SK-N-SH (cell line): ENCODE measurements around the gene CRABP1.

Source experiments
- EP300 ChIP-seq, 2 experiments: IDR thresholded peaks; 2 replicates each; pipeline versions ENCODE4 v1.4.0 to v1.6.1; 2012; ENCODE audit warnings: borderline replicate concordance in 1 of 2, low read depth in 1 of 2, low read length in 1 of 2
- FOXM1 ChIP-seq: IDR thresholded peaks from 2 replicates; pipeline ENCODE4 v1.4.0; 2012; ENCODE audit warnings: low read depth, mild to moderate bottlenecking
- GABPA ChIP-seq: IDR thresholded peaks from 2 replicates; pipeline ENCODE4 v1.4.0; 2012; ENCODE audit warnings: low read depth, mild to moderate bottlenecking
- GATA2 ChIP-seq: sonication (generic); formaldehyde crosslinking; IDR thresholded peaks from 2 replicates; pipeline ENCODE4 v1.5.0; 2020; ENCODE audit warnings: mild to moderate bottlenecking, missing genetic modification reagents
- MXI1 ChIP-seq: IDR thresholded peaks from 2 replicates; pipeline ENCODE4 v1.6.1; 2012; ENCODE audit warnings: mild to moderate bottlenecking, low read depth, low read length, improper control_type of control experiment
- POLR2AphosphoS5 ChIP-seq: IDR thresholded peaks from 2 replicates; pipeline ENCODE4 v1.6.1; 2012; ENCODE audit warnings: low read depth, low read length
- RAD21 ChIP-seq: IDR thresholded peaks from 2 replicates; pipeline ENCODE4 v1.6.1; 2012; ENCODE audit warnings: mild to moderate bottlenecking, low read length
- SMC3 ChIP-seq: IDR thresholded peaks from 2 replicates; pipeline ENCODE4 v1.6.1; 2012; ENCODE audit warnings: low read depth, low read length, improper control_type of control experiment
- YY1 ChIP-seq: IDR thresholded peaks from 2 replicates; pipeline ENCODE4 v1.4.0; 2012; ENCODE audit warnings: low read depth, mild to moderate bottlenecking
- TF ChIP-seq, protein P1 (sequence below): IDR thresholded peaks from 2 replicates; pipeline ENCODE4 v1.6.1; 2012; ENCODE audit warnings: mild to moderate bottlenecking, low read depth, low read length, moderate library complexity
- TF ChIP-seq, protein P2 (sequence below): fragments of 200-600 bp; sonication (generic); IDR thresholded peaks from 2 replicates; pipeline ENCODE4 v1.6.1; 2017; ENCODE audit warnings: antibody characterized with exemption, mild to moderate bottlenecking, moderate library complexity
- TF ChIP-seq, protein P3 (sequence below): fragments of 150-350 bp; IDR thresholded peaks from 2 replicates; pipeline ENCODE4 v1.6.1; 2017; ENCODE audit warnings: antibody characterized with exemption, low read length, low read depth, borderline replicate concordance
- TF ChIP-seq, protein P4 (sequence below): IDR thresholded peaks from 2 replicates; pipeline ENCODE4; 2012

DNA sequence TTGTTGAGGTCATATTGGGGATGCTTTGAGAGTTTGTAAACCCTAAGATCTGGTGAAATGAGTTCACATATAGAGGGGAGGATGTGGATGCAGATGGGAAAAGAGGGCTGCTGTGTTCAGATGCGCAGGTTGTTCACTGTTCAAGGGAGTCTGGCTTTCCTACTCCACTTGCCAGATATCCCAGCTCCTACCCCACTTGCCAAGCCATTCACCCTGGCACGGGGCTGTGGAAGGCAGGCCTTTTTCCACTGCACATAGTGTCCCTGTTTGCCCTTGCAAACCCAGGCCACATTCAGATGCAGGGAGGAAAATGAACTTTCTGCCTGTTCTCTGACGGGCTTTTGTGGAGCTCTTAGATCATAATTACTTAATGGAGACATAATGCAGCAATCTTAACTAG is 29.0 kb downstream of the CRABP1 start:
- TF ChIP-seq, protein P1, sequence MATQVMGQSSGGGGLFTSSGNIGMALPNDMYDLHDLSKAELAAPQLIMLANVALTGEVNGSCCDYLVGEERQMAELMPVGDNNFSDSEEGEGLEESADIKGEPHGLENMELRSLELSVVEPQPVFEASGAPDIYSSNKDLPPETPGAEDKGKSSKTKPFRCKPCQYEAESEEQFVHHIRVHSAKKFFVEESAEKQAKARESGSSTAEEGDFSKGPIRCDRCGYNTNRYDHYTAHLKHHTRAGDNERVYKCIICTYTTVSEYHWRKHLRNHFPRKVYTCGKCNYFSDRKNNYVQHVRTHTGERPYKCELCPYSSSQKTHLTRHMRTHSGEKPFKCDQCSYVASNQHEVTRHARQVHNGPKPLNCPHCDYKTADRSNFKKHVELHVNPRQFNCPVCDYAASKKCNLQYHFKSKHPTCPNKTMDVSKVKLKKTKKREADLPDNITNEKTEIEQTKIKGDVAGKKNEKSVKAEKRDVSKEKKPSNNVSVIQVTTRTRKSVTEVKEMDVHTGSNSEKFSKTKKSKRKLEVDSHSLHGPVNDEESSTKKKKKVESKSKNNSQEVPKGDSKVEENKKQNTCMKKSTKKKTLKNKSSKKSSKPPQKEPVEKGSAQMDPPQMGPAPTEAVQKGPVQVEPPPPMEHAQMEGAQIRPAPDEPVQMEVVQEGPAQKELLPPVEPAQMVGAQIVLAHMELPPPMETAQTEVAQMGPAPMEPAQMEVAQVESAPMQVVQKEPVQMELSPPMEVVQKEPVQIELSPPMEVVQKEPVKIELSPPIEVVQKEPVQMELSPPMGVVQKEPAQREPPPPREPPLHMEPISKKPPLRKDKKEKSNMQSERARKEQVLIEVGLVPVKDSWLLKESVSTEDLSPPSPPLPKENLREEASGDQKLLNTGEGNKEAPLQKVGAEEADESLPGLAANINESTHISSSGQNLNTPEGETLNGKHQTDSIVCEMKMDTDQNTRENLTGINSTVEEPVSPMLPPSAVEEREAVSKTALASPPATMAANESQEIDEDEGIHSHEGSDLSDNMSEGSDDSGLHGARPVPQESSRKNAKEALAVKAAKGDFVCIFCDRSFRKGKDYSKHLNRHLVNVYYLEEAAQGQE = no peak
- TF ChIP-seq, protein P2, sequence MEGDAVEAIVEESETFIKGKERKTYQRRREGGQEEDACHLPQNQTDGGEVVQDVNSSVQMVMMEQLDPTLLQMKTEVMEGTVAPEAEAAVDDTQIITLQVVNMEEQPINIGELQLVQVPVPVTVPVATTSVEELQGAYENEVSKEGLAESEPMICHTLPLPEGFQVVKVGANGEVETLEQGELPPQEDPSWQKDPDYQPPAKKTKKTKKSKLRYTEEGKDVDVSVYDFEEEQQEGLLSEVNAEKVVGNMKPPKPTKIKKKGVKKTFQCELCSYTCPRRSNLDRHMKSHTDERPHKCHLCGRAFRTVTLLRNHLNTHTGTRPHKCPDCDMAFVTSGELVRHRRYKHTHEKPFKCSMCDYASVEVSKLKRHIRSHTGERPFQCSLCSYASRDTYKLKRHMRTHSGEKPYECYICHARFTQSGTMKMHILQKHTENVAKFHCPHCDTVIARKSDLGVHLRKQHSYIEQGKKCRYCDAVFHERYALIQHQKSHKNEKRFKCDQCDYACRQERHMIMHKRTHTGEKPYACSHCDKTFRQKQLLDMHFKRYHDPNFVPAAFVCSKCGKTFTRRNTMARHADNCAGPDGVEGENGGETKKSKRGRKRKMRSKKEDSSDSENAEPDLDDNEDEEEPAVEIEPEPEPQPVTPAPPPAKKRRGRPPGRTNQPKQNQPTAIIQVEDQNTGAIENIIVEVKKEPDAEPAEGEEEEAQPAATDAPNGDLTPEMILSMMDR = no peak
- no peak for TF ChIP-seq GATA2 (CRISPR knock-in tag)
- no peak for TF ChIP-seq SMC3
- TF ChIP-seq FOXM1 = no peak
- no peak for TF ChIP-seq YY1
- no peak for TF ChIP-seq RAD21
- TF ChIP-seq, protein P3, sequence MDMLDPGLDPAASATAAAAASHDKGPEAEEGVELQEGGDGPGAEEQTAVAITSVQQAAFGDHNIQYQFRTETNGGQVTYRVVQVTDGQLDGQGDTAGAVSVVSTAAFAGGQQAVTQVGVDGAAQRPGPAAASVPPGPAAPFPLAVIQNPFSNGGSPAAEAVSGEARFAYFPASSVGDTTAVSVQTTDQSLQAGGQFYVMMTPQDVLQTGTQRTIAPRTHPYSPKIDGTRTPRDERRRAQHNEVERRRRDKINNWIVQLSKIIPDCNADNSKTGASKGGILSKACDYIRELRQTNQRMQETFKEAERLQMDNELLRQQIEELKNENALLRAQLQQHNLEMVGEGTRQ = no peak
- no peak for TF ChIP-seq GABPA
- TF ChIP-seq MXI1 = no peak
- TF ChIP-seq POLR2AphosphoS5 = no peak
- no peak for TF ChIP-seq EP300 (IDR thresholded peaks at IDR 0.05; ENCODE audit: borderline replicate concordance in 1 of 2, low read depth in 1 of 2, low read length in 1 of 2)
- TF ChIP-seq, protein P4, sequence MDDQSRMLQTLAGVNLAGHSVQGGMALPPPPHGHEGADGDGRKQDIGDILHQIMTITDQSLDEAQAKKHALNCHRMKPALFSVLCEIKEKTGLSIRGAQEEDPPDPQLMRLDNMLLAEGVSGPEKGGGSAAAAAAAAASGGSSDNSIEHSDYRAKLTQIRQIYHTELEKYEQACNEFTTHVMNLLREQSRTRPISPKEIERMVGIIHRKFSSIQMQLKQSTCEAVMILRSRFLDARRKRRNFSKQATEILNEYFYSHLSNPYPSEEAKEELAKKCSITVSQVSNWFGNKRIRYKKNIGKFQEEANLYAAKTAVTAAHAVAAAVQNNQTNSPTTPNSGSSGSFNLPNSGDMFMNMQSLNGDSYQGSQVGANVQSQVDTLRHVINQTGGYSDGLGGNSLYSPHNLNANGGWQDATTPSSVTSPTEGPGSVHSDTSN = no peak
